SK-N-SH (cell line): ENCODE measurements around the gene CDX1. TPM values are rescaled to one million over a fixed set of nuclear protein-coding genes. Genes with fewer than 3 reads are reported as not detected.

ENCODE experiments used
- CTCF ChIA-PET: fragments of 300-600, 350-600 bp; formaldehyde crosslinking; extraction: SDS; loops from one replicate; lab custom pipeline; 2021; lab: Yijun Ruan, JAX
- POLR2A ChIA-PET: fragments of 350-600 bp; sonication (Branson Sonifier 250); formaldehyde crosslinking; extraction: SDS; loops from one replicate; lab custom pipeline; 2020; ENCODE audit warnings: antibody characterized with exemption, inconsistent platforms; lab: Yijun Ruan, JAX
- DNase-seq: peaks from one replicate; pipeline ENCODE4 v3.0.0; 2012
- H2AFZ ChIP-seq: fragments of 200-600 bp; sonication (generic); 2 replicates; pipeline ENCODE4 v1.8.1; 2016; ENCODE audit warnings: antibody characterized with exemption, mild to moderate bottlenecking, low read depth
- H3F3A ChIP-seq: fragments of 200-600 bp; sonication (generic); replicated peaks from 2 replicates; pipeline ENCODE3; 2016; ENCODE audit warnings: antibody characterized with exemption, mild to moderate bottlenecking; ENCODE audit not compliant: insufficient read depth
- H3K27ac ChIP-seq, 2 experiments: fragments of 200-500 bp in 1 of 2; fragments of 200-600 bp in 1 of 2; sonication (Bioruptor generic) in 1 of 2; sonication (generic), shearing (Covaris generic) in 1 of 2; 2 replicates each; pipeline versions ENCODE4 v1.5.1 to v1.6.1; 2014 to 2016; ENCODE audit warnings: low read depth in 2 of 2, inconsistent platforms in 1 of 2, low read length in 1 of 2, mild to moderate bottlenecking in 1 of 2, mixed read lengths in 1 of 2
- H3K27me3 ChIP-seq: fragments of 200-600 bp; sonication (generic), shearing (Covaris generic); 2 replicates; pipeline ENCODE4 v1.6.1; 2016; ENCODE audit warnings: mixed run types; ENCODE audit not compliant: insufficient read depth
- H3K36me3 ChIP-seq, 2 experiments: fragments of 200-500 bp in 1 of 2; fragments of 200-600 bp in 1 of 2; sonication (Bioruptor generic) in 1 of 2; sonication (generic) in 1 of 2; replicated peaks in 1 of 2; 2 replicates each; pipeline versions ENCODE3 to v1.5.1; 2014 to 2016; ENCODE audit warnings: low read length in 1 of 2, mild to moderate bottlenecking in 1 of 2; ENCODE audit not compliant: insufficient read depth in 2 of 2, control insufficient read depth in 1 of 2
- H3K4me1 ChIP-seq, 2 experiments: fragments of 200-500 bp in 1 of 2; fragments of 200-600 bp in 1 of 2; sonication (Bioruptor generic) in 1 of 2; sonication (generic), shearing (Covaris generic) in 1 of 2; 2 replicates each; pipeline versions ENCODE4 v1.5.1 to v1.6.1; 2014 to 2016; ENCODE audit warnings: low read depth in 1 of 2, low read length in 1 of 2, mixed run types in 1 of 2; ENCODE audit not compliant: insufficient read depth in 2 of 2, control insufficient read depth in 1 of 2
- H3K4me2 ChIP-seq: fragments of 200-600 bp; sonication (generic), shearing (Covaris generic); 2 replicates; pipeline ENCODE4 v1.6.1; 2017; ENCODE audit warnings: mixed run types
- H3K4me3 ChIP-seq, 2 experiments: fragments of 200-500 bp in 1 of 2; fragments of 200-600 bp in 1 of 2; sonication (Bioruptor generic) in 1 of 2; sonication (generic), shearing (Covaris generic) in 1 of 2; 2 replicates each; pipeline versions ENCODE4 v1.5.1 to v1.8.1; 2014 to 2016; ENCODE audit warnings: low read depth in 2 of 2, inconsistent platforms in 1 of 2, low read length in 1 of 2, mild to moderate bottlenecking in 1 of 2, mixed read lengths in 1 of 2, moderate library complexity in 1 of 2
- H3K79me2 ChIP-seq: fragments of 200-600 bp; sonication (generic); 2 replicates; pipeline ENCODE4 v1.8.1; 2017; ENCODE audit warnings: mild to moderate bottlenecking; ENCODE audit not compliant: insufficient read depth
- H3K9ac ChIP-seq: fragments of 200-600 bp; sonication (generic); 2 replicates; pipeline ENCODE4 v1.6.1; 2017; ENCODE audit warnings: mixed run types
- H3K9me2 ChIP-seq: fragments of 200-600 bp; sonication (generic); 2 replicates; pipeline ENCODE4 v1.6.1; 2017; ENCODE audit warnings: mixed run types
- H3K9me3 ChIP-seq: fragments of 200-600 bp; sonication (generic); 2 replicates; pipeline ENCODE4 v1.6.1; 2017; ENCODE audit warnings: mixed run types, mild to moderate bottlenecking, moderate library complexity
- H4K20me1 ChIP-seq: fragments of 200-600 bp; sonication (generic); 2 replicates; pipeline ENCODE4 v1.6.1; 2017; ENCODE audit warnings: mild to moderate bottlenecking, mixed run types; ENCODE audit not compliant: insufficient read depth
- FOSL2 ChIP-seq: IDR thresholded peaks from 2 replicates; pipeline ENCODE4 v1.4.0; 2012; ENCODE audit warnings: low read depth, mild to moderate bottlenecking, moderate library complexity, borderline replicate concordance
- GATA2 ChIP-seq: sonication (generic); formaldehyde crosslinking; IDR thresholded peaks from 2 replicates; pipeline ENCODE4 v1.5.0; 2020; ENCODE audit warnings: mild to moderate bottlenecking, missing genetic modification reagents
- MAX ChIP-seq: IDR thresholded peaks from 2 replicates; pipeline ENCODE4 v1.4.0; 2012; ENCODE audit warnings: low read depth
- MEF2A ChIP-seq: IDR thresholded peaks from 2 replicates; pipeline ENCODE4 v1.4.0; 2012; ENCODE audit warnings: low read depth, borderline replicate concordance
- RCOR1 ChIP-seq: fragments of 150-350 bp; IDR thresholded peaks from 2 replicates; pipeline ENCODE4 v1.6.1; 2017; ENCODE audit warnings: antibody characterized with exemption, low read length
- RFX5 ChIP-seq: IDR thresholded peaks from 2 replicates; pipeline ENCODE4 v1.6.1; 2012; ENCODE audit warnings: mild to moderate bottlenecking, improper control_type of control experiment, low read length
- SIN3A ChIP-seq: IDR thresholded peaks from 2 replicates; pipeline ENCODE4 v1.6.1; 2012; ENCODE audit warnings: low read depth, mild to moderate bottlenecking, low read length, moderate library complexity, borderline replicate concordance
- TAF1 ChIP-seq: IDR thresholded peaks from 2 replicates; pipeline ENCODE4 v1.6.1; 2012; ENCODE audit warnings: low read depth, mild to moderate bottlenecking, low read length, moderate library complexity, borderline replicate concordance
- YY1 ChIP-seq: IDR thresholded peaks from 2 replicates; pipeline ENCODE4 v1.4.0; 2012; ENCODE audit warnings: low read depth, mild to moderate bottlenecking
- ZBTB33 ChIP-seq: IDR thresholded peaks from 2 replicates; pipeline ENCODE4 v1.4.0; 2012; ENCODE audit warnings: low read depth, borderline replicate concordance
- WGBS: methylation state at CpG from one replicate; pipeline ENCODE4 v1.1.6; 2017; ENCODE audit warnings: low lambda C conversion rate; 5-methylcytosine and 5-hydroxymethylcytosine counted together
- polyA plus RNA-seq, 3 experiments: library from polyadenylated mRNA; depleted of rRNA; stranded (reverse); fragments of >200 nt; gene quantifications; 2 replicates each; pipeline ENCODE4 v1.2.3, GENCODE V29; 2012
- TF ChIP-seq, protein P1 (sequence below): IDR thresholded peaks from 2 replicates; pipeline ENCODE4 v1.4.0; 2012; ENCODE audit warnings: low read depth, borderline replicate concordance
- TF ChIP-seq, protein P2 (sequence below): fragments of 150-350 bp; IDR thresholded peaks from 2 replicates; pipeline ENCODE4 v1.6.1; 2017; ENCODE audit warnings: antibody characterized with exemption, low read length, low read depth, borderline replicate concordance

CDX1 gene
- 0.23 and 0.26 TPM in 2 replicates for polyA plus RNA-seq (2012; rRNA removed)
- polyA plus RNA-seq (2012; cell fraction: cytosol; rRNA removed), result 0.19 and 0.26 TPM in 2 replicates
- polyA plus RNA-seq (2012; cell fraction: nucleus; rRNA removed), result 0.25 and 0.39 TPM in 2 replicates

DNA sequence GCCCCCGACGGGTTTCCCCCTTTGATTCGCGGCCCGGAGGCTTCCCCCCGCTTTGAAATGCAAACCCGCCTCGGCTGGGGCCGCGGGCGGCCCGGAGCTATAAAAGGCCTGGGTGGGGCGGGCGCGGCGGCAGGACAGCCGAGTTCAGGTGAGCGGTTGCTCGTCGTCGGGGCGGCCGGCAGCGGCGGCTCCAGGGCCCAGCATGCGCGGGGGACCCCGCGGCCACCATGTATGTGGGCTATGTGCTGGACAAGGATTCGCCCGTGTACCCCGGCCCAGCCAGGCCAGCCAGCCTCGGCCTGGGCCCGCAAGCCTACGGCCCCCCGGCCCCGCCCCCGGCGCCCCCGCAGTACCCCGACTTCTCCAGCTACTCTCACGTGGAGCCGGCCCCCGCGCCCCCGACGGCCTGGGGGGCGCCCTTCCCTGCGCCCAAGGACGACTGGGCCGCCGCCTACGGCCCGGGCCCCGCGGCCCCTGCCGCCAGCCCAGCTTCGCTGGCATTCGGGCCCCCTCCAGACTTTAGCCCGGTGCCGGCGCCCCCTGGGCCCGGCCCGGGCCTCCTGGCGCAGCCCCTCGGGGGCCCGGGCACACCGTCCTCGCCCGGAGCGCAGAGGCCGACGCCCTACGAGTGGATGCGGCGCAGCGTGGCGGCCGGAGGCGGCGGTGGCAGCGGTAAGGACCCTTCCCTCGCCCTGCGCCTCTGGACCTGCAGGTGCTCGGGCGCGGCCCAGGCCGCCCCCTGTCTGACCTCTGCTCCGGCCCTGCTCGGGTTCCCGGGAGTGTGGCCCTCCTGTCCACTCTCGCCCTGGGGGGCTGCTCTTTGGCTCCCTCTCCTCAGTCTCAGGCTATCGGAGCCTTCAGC, at the start of gene CDX1:
Gene CDX1 (plus strand): TSS at position 129 of the 862 bp plus-strand sequence. CDS start 99 bp downstream, at position 228.
- peaks cover 0 to 23% of the 10 kb centered on the region in 2 experiments; a peak in 1 of 4 replicates for H3K4me1 ChIP-seq
- TF ChIP-seq, protein P1, sequence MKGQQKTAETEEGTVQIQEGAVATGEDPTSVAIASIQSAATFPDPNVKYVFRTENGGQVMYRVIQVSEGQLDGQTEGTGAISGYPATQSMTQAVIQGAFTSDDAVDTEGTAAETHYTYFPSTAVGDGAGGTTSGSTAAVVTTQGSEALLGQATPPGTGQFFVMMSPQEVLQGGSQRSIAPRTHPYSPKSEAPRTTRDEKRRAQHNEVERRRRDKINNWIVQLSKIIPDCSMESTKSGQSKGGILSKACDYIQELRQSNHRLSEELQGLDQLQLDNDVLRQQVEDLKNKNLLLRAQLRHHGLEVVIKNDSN, result no peak
- TF ChIP-seq YY1, result no peak
- no peaks in the 10 kb centered on the region for H3K9me3 ChIP-seq
- no peaks in the 10 kb centered on the region for H3K9me2 ChIP-seq
- peak; percentile 68 for DNase-seq
- H3K4me3 ChIP-seq, result no peak within 1 kb of the TSS
- CTCF ChIA-PET, result interaction anchor here (1.3 kb wide), 1 partner anchor 9 kb away, joined by 4 read pairs; no protein-coding TSS in a partner anchor
- 95% methylated on average over 46 of the region's 93 CpGs for WGBS
- H3F3A ChIP-seq, result no peaks in the 10 kb centered on the region
- POLR2A ChIA-PET, result no interaction called here
- no peaks in the 10 kb centered on the region for H3K36me3 ChIP-seq
- no peak within 1 kb of the TSS for H3K9ac ChIP-seq
- H3K27me3 ChIP-seq, result no peaks in the 10 kb centered on the region
- H3K27ac ChIP-seq, result no peak within 1 kb of the TSS
- H3K4me2 ChIP-seq, result no peak within 1 kb of the TSS
- no peaks in the 10 kb centered on the region for H3K79me2 ChIP-seq
- H2AFZ ChIP-seq, result no peak within 1 kb of the TSS
- H4K20me1 ChIP-seq, result no peaks in the 10 kb centered on the region

DNA sequence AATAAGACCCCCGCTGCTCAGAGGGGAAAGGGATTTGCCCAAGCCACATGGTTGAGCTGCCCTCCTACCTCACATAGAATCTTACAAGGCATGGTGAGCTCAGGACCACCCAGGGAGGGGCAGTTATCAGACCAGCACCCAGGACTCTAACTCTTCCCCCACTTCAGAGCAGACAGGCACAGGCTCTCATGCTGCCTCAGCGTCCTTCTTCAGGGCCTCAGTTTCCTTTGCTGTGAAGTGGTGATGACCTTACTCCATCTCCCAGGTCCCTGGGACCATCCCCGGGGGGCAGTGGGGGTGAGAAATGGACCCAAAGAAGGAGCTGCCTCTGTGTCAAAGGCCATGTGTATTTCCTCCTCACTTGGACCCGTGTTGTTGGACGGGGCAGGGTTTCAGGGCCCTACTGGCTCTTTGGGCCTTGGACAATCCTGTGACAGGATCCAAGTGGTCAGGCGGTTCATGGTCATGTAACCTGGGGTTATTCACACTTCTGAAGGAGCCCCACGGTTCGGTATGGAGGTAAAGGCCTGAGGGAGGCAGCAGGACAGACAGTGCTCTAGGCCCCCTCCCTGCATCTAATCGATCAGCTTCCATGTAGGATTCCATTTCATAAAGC, 48.5 kb upstream of the CDX1 start:
- ChIA-PET CTCF (interaction anchor here (0.7 to 2.0 kb wide), 5 partner anchors 9 to 284 kb away, joined by 3 to 7 read pairs (median 3); no protein-coding TSS in a partner anchor), POLR2A (no interaction called here)
- no peak for DNase-seq
- no peak overlapping the region for H3K4me2 ChIP-seq
- no peak overlapping the region for H3K27ac ChIP-seq
- H3K9ac ChIP-seq, result no peak overlapping the region
- peaks cover 5 to 76% of the 10 kb centered on the region in 2 experiments for H3K36me3 ChIP-seq
- no peaks in the 10 kb centered on the region for H3K9me3 ChIP-seq
- 87% methylated on average over 4 of the region's 9 CpGs for WGBS
- no peaks in the 10 kb centered on the region for H3K79me2 ChIP-seq
- peaks cover 3 to 11% of the 10 kb centered on the region in 2 experiments; a peak in 3 of 4 replicates for H3K4me1 ChIP-seq
- no peak overlapping the region for H3K4me3 ChIP-seq
- H3K9me2 ChIP-seq, result no peaks in the 10 kb centered on the region
- no peak overlapping the region for H2AFZ ChIP-seq
- no peaks in the 10 kb centered on the region for H4K20me1 ChIP-seq
- H3F3A ChIP-seq, result no peaks in the 10 kb centered on the region
- H3K27me3 ChIP-seq, result no peaks in the 10 kb centered on the region
- TF ChIP-seq RCOR1 (no peak), RFX5 (no peak), MEF2A (no peak), ZBTB33 (no peak), TAF1 (no peak), GATA2 (CRISPR knock-in tag) (no peak), MAX (no peak), FOSL2 (no peak), SIN3A (no peak)
- TF ChIP-seq, protein P2, sequence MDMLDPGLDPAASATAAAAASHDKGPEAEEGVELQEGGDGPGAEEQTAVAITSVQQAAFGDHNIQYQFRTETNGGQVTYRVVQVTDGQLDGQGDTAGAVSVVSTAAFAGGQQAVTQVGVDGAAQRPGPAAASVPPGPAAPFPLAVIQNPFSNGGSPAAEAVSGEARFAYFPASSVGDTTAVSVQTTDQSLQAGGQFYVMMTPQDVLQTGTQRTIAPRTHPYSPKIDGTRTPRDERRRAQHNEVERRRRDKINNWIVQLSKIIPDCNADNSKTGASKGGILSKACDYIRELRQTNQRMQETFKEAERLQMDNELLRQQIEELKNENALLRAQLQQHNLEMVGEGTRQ, result no peak
- TF ChIP-seq, all 33 proteins: peak for 0
